ENCODE data around the gene METTL8.
"Not testable (repeated sequence)": the region's sequence is repeated elsewhere in the genome, so short reads cannot be mapped to it uniquely, and the experiment has no call there.

Gene METTL8

DNA sequence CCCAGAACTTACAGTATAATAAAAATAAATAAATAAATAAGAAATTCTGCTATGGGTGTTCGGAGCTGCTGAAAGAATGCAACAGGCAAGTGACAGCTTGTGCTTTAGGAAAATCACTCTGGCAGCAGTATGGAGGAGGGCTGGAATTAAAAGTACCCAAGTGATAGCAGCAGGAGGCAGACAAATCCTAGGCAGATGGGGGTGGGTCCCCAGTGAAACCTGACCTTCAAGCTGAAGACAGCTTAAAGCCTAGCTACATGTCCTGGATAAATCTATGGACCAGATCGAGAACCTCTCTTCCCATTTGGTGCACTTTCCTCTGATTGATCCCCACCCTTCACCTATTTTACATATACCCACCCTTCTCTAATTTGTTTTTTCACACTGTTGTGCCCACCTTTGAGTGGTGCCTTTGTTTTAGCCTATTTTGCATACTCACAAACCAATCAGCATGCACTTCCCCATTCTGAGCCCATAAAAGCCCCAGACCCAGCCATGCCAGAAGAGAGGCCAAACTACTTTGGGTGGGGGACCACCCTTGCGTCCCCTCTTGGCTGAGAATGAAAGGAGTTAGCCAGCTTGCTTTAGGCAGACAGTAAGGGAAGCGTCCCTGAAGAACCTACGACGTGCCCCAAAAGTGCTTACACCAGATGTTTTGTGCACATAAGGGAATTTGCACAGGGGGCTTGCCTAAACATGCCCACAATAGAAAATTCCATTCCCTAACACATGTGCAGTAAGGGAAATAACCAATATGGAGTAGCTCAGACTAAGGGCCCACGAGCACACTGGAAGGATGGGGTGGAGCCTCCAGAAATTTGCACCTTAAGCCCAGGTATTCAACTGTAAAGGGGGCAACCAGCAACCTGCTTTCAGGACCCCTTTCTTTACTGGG is 3.0 kb downstream of the METTL8 start:
- no peak for DNase-seq (ENCODE audit: low read depth in 2 of 2)

DNA sequence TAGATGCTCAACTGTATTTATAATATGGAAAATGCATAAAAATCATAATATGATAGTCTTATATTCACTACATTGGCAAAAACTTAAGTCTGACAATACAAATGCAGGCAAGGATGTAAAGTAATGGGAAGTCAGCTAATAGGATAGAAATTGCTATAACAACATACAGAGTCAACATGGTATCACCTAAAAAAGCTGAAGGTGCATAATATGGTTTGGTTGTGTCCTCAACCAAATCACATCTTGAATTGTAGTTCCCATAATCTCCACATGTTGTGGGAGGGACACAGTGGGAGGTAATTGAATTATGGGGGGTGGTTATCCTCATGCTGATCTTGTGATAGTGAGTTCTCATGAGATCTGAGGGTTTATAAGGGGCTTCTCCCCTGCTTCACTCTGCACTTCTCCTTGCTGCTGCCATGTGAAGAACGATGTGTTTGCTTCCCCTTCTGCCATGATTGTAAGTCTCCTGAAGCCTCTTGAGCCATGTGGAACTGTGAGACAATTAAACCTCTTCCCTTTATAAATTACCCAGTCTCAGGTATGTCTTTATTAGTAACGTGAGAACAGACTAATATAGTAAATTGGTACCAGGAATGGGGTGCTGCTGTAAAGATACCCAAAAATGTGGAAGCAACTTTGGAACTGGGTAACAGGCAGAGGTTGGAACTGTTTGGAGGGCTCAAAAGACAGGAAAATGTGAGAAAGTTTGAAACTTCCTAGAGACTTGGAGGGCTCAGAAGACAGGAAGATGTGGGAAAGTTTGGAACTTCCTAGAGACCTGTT is 10.9 kb downstream of the METTL8 start:
- DNase-seq (ENCODE audit: low read depth in 2 of 2), result not testable (repeated sequence)

GRCh38 chr2:171420728-171421563 is 12.8 kb downstream of the METTL8 start:
- DNase-seq (ENCODE audit: low read depth in 2 of 2), result no peak

- no peak for DNase-seq (ENCODE audit: low read depth in 2 of 2)
These were observed 14.5 kb downstream of the METTL8 start for GRCh38 chr2:171419333-171419732.

DNA sequence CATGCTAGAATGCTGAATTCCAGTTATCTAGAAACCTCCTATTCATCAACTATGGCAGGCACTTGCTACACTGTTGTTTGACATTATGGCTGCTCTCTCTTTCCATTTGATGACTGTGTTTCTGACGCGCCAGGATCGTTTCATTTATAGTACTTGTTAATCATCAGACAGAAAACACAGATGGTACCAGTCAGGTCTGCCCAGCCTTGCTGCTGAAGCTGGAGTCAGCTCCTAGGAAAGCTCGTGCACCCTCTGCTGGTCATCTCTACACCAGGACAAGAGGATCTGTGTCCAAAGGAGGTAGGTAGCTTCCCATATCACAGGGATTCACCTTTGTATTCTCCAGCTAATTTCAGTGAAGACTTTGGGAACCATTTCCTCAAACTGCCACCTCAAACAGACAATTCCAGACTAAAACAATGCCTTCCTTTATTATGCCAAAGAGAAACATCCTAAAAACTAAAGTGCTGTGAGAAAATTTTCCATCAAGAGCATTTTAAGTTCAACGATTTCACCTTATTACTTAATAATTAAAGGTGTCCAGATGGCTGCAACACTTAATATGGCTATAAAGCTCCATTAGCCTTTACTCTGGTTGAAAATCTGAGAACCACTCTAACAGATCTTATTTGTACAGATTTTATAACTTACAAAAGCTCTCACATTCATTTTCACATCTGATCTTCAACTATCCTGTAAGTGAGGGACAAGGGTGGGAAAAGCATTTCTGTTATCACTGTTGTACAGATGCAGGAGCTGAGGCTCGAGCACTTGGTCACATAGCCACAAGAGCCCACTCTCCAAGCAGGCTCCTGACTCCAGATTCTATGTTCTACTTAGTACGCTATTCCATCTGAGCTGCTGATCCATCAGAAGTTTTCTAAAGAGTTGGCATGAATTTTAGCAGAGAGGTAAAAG is 17.5 kb downstream of the METTL8 start:
- DNase-seq (ENCODE audit: low read depth in 2 of 2), result peak; percentile 47 to 62

DNA sequence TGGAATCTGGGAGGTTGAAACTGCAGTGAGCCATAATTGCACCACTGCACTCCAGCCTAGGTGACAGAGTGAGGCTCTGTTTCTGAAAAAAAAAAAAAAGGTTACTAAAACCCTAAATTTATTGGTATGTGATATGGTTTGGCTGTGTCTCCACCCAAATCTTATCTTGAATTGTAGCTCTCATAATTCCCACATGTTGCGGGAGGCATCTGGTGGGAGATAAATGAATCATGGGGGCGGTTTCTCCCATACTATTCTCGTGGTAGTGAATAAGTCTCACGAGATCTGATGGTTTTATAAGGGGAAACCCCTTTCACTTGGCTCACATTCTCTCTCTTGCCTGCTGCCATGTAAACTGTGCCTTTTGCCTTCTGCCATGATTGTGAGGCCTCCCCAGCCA is 19.1 kb downstream of the METTL8 start:
- not testable (repeated sequence) for DNase-seq (ENCODE audit: low read depth in 2 of 2)

DNA sequence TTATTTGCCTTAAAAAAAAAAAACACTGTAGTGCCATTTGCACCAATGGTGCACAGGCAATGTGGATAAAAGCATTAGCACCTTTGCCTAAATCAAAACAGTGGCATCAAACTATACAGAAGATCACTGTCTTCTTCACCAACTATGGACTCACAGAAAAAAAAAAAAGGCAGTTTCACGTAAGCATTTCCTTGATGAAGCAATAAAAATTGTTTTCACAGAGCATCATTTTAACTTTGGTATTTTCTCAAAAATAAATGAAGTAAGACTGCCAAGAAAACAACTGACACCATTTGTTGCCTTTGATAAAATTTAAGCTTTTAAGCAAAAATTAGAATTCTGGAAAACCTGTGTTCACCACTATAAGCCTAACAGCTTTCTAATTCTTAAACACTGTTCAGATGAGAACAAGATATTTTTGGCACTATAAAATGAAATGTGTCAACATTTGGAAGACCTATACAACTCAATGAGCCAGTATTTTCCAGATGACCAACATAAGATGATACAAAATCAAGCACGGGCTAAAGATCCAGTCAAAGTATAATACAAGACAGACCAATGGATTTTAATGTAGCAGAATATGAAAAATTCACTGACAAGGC is 21.1 kb downstream of the METTL8 start:
- DNase-seq (ENCODE audit: low read depth in 2 of 2), result no peak

DNA sequence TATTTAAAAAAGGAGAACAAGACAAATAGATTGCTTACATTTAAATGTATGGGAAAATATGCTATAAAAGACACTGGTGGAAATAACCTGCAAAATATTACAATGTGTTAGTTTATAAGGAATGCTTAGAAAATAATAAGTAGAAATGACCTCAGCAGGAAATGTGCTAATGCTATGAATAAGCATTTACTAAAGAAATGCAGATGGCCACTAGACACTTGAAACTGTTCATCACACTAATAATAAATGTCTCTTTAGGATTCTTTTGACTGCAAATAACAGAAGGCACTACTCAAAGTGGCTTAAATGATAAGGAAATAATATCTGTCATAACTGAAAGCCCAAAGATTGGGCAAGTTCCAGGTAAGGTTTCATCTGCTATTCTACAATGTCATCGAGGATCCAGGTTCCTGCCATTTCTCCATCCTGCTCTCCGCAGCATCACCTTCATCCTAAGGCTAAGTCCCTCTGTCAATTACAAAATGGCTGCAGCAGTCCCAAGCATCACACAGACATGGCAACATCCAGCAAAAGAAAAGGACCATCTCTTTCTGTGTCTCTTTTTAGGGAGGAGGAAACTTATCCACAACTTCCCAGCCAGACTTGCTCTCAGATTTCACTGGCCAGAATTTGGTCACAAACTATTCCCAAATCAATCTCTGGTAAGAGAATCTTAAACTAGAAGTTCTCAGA is 21.9 kb downstream of the METTL8 start:
- no peak for DNase-seq (ENCODE audit: low read depth in 2 of 2)

DNA sequence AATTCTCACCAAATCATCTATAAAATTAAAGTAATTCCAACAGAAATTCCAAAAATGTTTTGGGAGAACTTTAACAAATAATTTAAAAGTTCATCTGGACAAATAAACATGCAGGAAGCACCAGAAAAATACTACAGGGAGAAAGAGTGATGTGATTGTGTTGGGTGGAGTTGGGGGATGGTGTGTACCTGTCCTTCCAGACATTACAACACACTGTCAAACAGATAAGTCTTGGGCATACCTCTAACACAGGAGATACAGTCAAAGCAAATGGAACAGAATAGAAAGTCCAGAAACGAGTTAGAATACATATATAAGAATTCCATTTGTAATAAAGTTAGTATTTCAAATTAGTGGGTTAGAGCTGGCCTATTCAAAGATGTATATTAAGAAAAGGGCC is 22.6 kb downstream of the METTL8 start:
- no peak for DNase-seq (ENCODE audit: low read depth in 2 of 2)

DNA sequence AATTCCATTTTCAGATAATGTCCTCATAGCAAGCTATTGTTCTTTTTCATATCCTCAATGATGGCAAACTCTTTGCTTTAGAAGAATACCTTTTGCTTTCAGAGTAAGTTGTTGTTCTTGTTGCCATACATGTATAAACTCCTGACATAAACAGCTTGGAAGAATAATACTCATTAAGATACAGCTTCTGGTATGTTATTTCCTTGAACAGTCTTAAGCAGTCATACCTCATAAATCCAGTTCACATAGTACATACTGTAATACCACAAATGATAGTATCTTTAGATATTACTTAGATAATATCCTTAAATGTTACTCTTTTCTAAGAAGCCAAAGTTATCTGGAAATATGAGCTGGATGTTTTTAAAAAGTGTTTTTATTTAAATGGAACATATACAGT is 23.2 kb downstream of the METTL8 start:
- DNase-seq (ENCODE audit: low read depth in 2 of 2), result no peak

DNA sequence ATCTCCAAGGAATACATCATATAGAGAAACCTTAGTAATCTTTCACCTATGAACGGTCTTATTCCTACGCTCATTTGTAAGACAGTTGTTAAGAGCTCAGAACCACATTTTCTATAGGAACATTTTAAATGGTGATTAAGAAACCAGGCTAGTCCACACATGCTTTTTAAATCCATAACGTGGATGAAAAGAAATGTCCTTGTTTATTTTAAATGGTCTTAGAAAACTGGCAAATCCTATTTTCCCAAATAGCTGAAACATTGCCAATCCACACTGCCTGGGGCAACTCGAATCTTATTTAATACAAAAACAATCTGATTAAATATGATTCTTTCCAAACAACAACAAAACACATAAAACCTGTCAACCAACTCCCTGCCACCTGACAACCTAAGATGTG is 23.7 kb downstream of the METTL8 start:
- DNase-seq (ENCODE audit: low read depth in 2 of 2), result no peak

DNA sequence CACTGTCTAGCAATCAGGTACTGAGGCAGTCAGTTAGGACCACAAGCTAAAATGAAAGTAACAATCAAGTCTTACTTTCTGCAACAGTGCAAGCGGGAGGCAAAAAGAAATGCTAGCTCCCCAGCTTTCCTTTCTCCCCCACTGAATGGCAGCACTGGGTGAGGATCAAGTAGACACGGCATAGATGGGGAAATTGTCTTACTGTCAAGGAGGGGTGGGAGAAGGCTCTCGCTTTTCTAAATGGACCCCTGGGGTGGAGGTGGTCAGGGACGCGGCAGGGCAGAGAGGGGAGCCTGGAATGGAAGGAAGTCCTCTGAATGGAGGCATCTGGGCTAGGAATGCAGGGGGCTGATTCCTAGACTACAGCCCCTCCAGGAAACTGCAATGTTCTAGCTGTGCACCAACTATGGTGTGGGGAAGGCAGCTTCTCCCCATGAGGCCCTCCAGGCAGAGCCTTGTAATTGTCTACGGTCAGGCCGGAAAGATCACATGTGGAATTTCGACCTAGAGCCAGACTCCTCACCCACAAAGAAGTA is 24.3 kb downstream of the METTL8 start:
- DNase-seq (ENCODE audit: low read depth in 2 of 2), result no peak

DNA sequence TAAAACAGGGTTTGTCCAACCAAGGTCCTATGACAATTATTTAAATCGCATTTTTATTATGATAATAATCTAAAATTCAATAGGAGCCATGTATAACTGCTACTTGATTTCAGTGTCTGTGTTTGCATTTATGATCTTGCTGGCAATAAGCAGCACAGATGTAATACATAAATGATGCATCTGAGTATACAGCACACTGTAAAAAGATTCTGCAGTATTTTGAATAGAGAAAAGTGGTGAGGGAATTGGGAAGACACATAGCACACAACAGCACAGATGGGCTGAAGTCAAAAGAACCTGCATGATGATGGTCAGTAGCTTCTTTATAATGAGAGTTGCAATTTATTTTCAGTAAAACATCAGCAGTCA is 26.1 kb downstream of the METTL8 start:
- DNase-seq (ENCODE audit: low read depth in 2 of 2), result no peak

DNA sequence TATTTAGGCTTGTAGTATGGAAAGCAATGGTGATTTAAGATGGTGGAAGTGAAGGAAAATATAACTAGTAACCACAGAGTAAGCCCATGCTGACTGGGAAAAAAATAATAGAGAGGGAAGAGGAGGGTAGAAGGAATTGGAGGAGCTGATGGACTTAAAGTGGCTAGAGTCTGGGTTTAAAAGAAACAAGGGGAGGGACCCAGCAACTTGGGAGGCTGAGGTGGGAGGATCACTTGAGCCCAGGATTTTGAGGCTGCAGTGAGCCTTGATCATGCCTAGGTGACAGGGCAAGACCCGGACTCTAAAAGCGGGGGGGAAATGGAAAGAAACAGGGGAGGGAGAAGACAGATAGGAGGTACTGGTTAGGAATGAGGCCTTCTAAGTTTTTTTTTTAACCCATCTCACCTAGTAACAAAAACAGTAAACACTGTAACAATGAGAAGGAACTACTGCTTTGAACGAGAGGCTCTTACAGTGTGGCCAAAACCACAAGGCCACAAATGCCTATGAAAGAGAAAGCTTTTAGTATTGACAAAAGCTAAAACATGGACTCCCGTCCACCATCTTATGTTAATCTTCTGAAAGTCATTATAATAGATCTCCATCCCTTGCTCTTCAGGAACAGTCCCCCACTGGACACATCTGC is 26.6 kb downstream of the METTL8 start:
- DNase-seq (ENCODE audit: low read depth in 2 of 2), result no peak

DNA sequence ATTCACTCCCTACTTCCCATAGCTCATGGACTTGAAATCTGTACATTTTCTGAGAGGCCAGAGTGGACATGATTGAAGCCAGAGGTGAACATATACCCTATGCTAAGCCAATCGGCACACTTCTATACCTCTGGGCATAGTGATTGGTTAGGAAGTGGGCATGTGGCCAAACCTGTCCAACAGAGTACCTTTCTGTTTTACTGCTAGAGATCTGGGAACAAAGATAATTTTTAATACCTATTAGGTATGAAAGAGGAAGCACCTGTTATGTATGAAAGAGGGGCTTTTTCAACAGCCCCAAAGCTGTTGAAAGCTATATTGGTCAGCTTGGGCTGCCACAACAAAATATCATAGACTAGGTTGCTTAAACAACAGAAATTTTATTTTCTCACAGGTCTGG is 27.7 kb downstream of the METTL8 start:
- DNase-seq (ENCODE audit: low read depth in 2 of 2), result no peak

DNA sequence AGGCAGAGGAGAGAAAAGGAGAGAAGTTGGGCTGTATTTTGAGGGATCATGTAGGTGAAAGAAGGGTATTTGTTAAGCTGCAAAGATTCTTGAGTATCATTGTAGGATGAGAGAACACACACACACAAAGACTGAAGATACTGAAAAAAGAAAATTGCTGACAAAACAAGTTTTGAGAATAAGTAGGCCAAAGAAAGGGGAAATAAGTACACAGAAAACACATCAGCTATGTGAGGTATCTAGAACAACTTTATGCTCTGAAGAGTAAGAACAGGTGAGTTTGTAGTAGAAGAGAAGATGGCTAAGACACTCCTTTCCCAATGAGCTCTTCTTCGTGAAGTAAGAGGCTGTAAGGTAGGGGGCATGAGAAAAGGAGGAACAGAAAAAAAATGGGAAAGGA is 28.2 kb downstream of the METTL8 start:
- no peak for DNase-seq (ENCODE audit: low read depth in 2 of 2)

DNA sequence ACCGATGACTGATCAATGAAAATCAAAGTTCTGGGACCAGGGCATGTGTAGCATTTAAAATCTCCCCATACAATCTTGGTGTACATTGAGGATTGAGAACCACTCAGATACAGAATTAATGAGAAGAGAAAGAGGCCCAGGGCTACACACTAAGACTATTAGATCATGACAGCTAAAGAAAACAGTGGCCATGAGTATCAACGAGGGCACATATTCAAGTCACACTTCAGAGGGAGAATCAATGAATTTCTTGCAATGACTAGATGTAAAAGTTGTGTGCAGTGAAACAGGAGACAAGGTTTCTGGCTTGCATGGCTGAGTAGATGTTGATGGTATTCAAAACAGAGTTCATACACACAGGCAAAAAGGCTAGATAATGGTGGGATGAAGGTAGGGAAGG is 29.1 kb downstream of the METTL8 start:
- no peak for DNase-seq (ENCODE audit: low read depth in 2 of 2)

GRCh38 chr2:171404261-171404660 is 29.5 kb downstream of the METTL8 start:
- no peak for DNase-seq (ENCODE audit: low read depth in 2 of 2)

GRCh38 chr2:171402906-171403580 is 30.7 kb downstream of the METTL8 start:
- DNase-seq (ENCODE audit: low read depth in 2 of 2), result no peak
